Ishikawa (cell line): ENCODE measurements around the gene FAM43A.

Experiments
- RAD21 ChIP-seq: IDR thresholded peaks from 2 replicates; pipeline ENCODE4 v1.6.1; 2012; ENCODE audit warnings: low read depth
- YY1 ChIP-seq: IDR thresholded peaks from 2 replicates; pipeline ENCODE4 v1.6.1; 2012; ENCODE audit warnings: low read depth
- TF ChIP-seq, protein P1 (sequence below): IDR thresholded peaks from 2 replicates; pipeline ENCODE4 v1.6.1; 2012
- TF ChIP-seq, protein P2 (sequence below): IDR thresholded peaks from 2 replicates; pipeline ENCODE4 v1.6.1; 2012

DNA sequence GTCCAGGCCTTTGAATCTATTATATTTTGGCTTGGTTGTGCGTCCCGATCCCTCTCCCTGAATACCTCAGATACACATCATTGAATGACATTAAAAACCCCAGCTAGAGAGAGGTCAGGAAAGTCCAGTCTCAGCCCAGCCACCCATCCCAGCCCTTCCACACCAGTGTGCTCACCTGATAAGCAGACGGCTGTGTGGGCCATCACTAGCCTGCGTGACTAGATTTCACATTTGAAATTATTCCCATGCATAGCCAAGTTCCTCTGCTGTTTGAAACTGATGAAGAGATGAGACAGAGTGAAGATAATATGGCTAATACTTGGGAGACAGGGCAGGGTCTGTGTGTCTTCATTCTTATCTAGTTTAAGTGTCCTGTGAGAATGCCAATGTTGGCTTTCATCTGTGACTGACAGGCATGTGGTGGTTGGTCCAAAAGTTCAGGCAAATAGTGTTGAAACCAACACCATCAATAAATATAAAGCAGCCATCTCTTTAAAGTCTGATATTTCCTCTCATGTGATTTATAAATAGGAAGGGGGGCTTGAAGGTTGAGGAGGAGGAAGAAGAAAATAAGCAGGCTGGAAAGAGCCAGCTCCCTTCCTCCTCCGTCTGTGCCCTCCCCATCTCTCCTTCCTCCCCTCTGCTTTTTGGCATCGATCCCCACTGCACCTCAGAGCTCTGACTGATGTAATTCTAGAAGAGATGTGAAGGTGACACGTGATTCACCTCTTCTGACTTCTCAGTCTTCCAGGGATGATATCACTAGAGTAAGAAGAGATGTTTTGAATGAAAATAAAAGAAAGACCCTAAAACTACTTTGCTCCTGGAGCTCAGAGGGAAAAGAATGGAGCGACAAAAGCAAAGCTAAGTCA lies 5.1 kb downstream of the FAM43A start:
- TF ChIP-seq, protein P1, sequence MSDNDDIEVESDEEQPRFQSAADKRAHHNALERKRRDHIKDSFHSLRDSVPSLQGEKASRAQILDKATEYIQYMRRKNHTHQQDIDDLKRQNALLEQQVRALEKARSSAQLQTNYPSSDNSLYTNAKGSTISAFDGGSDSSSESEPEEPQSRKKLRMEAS = no peak
- no peak for TF ChIP-seq RAD21
- TF ChIP-seq, protein P2, sequence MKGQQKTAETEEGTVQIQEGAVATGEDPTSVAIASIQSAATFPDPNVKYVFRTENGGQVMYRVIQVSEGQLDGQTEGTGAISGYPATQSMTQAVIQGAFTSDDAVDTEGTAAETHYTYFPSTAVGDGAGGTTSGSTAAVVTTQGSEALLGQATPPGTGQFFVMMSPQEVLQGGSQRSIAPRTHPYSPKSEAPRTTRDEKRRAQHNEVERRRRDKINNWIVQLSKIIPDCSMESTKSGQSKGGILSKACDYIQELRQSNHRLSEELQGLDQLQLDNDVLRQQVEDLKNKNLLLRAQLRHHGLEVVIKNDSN = peak; percentile 84
- TF ChIP-seq YY1 = no peak
